COLO829 (cell line): ENCODE results near the gene TAAR1.
"Not testable (repeated sequence)": the region's sequence is repeated elsewhere in the genome, so short reads cannot be mapped to it uniquely, and the experiment has no call there.

Source experiments
- DNase-seq: peaks from one replicate; pipeline ENCODE4 v3.0.0; 2012; ENCODE audit warnings: low spot score

The TAAR1 gene

DNA sequence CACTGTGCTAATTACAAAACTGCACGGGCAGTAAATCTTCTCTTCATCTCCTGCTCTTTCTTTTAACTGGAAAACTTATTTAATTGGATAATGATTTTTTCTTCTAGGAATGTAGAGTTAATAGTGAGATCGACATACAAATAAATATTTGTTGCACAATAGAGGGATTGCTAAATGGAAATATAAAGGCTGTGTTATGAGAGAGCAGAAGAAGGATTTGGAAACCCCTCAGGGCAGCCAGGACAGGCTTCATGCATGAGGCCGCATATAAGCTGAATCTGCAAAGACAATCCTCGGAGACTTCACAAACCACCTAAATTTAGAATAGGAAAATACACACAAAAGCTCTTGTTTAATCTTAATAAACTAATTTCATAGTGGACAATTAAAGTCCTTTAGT, 2.9 kb upstream of the TAAR1 start:
- DNase-seq, result no peak

DNA sequence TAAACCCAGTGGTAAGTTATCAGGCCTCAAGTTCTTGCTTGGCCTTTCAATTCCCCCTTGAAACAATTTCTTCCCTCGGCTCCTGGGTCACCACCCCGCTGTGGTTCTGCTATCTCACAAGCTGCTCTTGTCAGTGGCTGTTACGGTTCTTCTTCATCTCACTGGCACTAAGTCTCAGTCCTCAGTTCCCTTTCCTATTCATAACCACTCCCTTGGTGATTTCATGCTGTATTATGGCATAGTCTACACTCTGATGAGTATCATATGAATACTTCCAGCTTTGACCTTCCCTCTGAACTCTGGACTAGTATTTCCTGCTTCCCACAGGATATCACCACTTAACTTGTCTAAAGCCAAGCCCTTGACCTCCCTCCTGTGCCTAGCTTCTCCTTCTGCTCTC, 7.9 kb downstream of the TAAR1 start:
- DNase-seq, result no peak

DNA sequence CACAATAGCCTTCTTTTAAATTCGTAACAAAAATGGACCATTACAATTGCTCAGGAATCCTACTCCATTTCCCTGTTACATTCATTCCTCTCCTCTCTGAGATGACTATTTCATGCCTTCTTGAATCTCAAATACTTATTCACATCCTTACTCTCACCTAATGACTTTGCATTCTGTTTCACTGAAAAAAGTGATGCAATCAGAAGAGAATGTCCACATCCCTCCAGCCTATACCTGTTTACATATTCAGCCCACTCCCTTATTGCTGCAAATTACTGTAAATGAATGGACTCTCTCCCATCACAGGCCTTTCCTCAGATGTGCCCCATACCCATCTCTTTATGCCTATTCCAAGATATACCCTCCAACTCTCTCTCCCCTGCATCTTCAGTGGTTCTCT, 8.6 kb downstream of the TAAR1 start:
- DNase-seq, result no peak

DNA sequence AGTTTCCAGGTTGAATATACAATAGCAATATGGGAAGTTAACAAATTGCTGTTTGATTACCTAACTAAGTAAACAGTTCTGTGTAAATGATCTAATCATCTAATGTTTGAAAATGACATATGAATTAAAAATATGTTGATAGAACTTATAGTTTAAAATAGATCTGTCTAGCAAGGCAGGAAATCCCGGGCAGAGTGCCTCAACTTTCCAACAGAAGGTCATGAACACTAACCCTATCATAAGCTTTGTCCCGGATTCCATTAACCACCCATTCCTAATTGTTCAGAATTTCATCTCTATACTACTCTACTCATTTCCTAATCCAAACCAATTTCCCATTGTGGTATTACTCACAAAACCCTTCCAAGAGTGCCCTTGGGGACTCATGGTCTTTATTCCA, 10.2 kb downstream of the TAAR1 start:
- DNase-seq, result peak; percentile 15

DNA sequence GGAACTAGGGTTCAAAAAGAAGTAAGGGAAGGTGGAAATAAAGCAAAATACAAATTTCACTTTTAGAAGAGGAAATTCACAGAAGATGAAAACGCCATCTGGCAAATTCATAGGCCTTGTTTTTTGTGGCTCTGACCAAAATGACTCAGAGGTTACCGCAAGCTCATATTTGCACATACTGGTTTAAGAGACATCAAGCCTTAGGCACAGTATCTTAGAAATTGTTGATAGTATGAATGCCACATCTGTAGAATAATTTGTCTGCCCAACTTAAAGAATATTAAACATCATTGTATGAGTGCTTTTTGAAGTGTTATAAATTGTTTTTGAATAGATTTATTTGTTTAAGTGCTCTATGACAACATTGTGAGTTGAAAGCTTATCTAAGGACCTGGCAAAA, 10.6 kb downstream of the TAAR1 start:
- peak; percentile 64 for DNase-seq

DNA sequence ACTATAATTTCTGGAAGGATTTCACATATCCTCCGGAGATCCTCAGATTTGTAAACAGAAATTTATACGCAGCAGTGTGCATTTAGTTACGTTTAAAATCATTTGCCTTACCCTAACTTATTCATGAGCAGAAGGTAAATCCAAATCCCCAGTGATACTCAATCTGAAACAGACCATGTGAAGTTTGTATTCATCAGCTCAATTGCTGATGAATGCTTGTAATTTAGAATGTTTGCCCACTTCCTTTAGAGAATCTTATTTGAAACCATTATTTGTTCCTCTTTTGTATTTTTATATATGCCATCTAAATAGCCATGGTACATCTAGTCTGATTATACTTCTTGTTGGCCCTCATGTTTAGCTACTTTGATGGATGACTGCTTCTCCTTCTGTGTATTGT, 15.4 kb downstream of the TAAR1 start:
- DNase-seq, result no peak

DNA sequence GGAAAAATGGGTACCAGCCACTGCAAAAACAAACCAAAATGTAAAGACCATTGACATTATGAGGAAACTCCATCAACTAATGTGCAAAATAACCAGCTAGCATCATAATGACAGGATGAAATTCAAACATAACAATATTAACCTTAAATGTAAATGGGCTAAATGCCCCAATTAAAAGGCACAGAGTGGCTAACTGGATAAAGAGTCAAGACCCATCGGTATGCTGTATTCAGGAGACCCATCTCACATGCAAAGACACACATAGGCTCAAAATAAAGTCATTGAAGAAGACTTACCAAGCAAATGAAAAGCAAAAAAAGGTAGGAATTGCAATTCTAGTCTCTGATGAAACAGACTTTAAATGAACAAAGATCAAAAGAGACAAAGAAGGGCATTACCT, 21.8 kb downstream of the TAAR1 start:
- not testable (repeated sequence) for DNase-seq

DNA sequence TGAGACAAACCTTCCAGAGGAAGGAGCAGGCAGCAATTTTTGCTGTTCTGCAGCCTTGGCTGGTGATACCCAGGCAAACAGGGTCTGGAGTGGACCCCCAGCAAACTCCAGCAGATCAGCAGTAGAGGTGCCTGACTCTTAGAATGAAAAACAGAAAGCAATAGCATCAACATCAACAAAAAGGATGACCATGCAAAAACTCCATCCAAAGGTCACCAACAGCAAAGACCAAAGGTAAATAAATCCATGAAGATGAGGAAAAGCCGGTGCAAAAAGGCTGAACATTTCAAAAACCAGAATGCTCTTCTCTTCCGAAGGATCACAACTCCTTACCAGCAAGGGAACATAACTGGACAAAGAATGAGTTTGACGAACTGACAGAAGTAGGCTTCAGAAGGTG, 23.1 kb downstream of the TAAR1 start:
- not testable (repeated sequence) for DNase-seq

DNA sequence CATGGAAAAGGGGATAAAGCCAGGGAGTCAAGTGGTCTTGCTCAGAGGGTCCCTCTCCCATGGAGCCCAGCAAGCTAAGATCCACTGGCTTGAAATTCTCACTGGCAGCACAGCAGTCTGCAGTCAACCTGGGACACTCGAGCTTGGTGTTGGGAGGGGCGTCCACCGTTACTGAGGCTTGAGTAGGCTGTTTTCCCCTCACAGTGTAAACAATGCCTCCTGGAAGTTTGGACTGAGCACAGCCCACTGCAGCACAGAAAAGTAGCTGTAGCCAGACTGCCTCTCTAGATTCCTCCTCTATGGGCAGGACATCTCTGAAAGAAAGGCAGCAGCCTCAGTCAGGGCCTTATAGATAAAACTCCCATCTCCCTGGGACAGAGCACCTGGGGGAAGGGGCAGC, 23.7 kb downstream of the TAAR1 start:
- not testable (repeated sequence) for DNase-seq

DNA sequence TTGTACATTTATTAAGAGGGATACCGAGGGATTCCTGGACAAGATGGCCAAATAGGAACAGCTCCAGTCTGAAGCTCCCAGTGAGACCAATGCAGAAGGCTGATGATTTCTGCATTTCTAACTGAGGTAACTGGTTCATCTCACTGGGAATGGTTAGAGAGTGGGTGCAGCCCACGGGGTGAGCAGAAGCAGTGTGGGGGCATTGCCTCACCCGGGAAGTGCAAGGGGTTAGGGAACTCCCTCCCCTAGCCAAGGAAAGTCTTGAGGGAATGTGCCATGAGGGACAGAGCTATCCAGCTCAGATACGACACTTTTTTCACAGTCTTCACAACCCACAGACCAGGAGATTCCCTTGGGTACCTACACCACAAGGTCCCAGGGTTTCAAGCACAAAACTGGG, 24.2 kb downstream of the TAAR1 start:
- no peak for DNase-seq

DNA sequence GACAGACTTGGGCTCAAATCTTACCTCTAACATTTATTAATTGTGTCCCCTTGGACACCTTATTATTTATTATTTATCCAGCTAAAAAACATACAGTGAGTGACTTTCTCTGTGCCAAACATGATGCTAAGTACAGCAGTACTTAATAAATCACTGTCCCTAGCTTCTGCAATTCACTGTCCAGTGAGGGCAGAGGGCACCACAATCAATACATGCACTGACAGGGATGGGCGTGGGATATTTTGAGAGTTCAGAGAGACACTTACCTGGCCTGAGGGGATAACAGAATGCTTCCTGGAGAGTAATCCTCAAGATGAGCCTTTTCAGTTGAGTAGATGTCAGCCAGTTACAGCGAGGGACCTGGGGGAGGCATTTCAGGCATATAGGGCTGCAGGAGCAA, 25.6 kb downstream of the TAAR1 start:
- no peak for DNase-seq

DNA sequence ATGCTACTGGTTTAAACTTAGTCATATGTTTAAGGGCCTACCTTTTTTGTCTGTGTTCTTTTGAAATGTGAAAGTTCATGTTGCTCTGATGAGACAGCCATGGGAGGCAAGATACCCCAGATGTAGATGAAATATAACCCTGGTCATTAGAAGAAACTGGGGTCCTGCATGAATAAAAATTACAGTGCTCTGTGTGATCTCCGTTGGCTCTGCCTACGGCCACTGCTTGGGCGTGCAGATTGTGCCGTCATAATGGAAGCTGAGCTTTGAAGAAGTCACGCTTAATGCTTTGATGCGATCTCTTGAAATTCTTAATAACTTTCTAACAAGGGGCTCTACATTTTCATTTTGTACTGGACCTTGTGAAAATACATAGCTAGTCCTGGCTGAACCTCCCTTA, 34.8 kb downstream of the TAAR1 start, which contains the start of gene TAAR2:
TSS of gene TAAR2 (minus strand) at position 101 of the 400 bp plus-strand sequence. CDS start at position 101, 0 bp downstream.
- DNase-seq, result no peak

DNA sequence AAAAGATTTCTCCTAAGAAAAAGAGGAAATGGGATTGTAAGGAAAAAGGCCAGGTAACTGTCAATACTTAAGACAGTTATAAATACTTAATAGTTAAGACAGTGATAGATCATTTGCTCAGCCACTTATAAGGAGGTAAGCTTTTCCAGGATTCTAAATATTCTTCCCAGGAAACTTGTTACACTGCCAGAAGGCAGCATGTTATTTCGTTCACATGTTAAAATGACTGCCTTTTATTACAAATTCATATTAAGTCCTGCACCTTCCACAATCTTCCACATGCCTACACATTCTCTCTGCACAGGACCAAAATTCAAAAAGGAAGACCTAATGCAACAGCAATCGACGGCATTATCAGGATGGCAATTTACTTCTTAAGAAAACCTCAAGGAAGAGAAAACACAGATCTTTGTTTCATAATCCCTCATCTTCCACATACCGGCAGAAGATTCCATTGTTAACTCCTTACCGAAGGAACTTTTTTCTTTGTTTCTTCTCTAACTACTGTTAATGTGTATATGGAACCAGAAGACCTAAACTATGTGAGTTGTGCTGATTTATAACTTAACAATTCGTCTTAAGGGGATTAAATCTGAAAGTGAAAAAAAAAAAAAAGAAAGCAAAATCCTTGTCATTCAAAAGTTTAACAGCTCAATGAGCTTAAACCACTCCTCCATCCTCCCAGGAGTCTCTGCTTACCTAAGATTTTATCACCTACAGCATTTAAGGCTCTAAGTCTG, 35.7 kb downstream of the TAAR1 start:
- DNase-seq, result no peak

DNA sequence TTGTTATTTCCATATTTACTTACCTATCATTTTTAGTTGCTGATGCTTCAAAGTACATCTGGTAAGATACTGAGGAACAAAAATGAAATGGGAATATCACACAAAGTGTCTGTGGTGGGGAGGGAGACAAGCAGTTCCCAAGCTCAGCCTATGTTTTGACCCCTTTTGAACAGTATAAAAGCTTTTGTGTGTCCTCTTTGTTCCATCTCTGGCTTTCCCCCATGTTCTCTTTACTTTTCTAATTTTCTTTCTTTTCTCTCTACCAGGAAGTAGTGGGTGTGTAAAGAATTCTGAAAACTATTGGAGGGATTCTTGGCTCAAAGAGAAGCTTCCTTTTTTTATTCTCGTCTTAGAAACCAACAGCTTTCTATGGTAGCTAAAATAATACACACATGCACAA, 42.3 kb downstream of the TAAR1 start:
- no peak for DNase-seq

DNA sequence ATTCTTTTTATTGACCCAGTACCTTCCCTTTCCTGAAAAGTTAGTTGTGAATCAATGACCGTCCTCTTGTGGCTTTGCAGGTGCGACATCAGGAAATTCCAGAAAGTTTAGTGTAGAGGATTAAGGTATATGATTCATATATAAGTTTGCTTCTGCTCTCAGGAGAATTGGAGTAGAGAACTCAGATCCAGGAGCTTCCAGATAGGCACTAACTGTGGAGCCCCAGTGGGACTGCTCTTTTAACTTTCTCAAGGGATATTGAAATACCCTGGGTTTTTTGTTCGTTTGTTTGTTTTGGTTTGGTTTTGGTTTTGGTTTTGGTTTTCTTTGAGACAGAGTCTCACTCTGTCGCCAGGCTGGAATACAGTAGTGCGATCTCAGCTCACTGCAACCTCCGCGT, 44.4 kb downstream of the TAAR1 start:
- no peak for DNase-seq

DNA sequence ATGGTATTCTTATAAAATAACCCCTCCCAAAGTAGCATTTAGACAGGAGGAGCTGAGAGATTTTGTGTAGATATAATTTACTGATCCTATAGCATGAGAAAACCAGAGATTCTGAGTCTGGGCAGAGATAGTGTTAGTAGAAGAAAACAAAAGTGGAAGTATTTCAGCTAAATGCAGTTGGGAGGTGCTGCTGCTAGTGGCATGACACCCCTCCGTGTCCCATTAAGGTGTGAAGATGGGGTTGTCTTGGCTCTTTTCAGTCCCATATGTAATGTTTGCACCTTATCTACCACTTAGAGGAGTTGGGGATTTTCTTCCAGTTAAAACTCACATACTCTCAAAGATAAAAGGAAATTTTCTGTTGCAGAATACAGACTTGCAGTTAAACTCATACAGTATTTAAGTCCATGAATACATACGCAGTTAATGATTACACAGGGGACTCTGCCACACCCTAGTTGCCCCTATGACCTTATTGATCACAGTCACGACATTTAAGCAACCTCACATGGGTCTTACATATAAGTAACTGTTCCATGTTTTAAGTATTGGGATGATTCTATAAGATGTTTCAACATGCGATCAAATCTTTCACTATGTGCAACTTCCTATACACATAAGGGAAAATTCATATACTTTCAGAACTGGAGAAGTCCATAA, 46.4 kb downstream of the TAAR1 start:
- DNase-seq, result no peak

DNA sequence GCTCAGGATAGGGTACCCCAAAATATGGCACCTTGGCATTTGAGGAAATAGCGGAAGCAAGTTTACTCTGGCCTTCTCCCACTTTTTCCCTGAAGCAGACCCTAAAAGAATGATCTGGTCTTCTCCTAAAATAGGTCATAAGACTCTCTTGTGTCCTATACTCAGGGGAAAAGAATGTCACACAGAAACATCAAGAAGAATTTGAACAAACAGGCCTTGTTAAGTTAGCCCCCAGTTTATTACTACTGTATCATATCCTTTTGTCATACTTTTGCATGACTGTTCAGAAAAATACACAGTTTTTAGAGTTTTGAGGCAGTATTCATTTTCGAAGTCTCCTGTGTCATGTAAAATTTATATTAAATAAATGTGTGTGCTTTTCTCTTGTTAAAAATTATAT, 47.4 kb downstream of the TAAR1 start:
- DNase-seq, result peak; percentile 30

DNA sequence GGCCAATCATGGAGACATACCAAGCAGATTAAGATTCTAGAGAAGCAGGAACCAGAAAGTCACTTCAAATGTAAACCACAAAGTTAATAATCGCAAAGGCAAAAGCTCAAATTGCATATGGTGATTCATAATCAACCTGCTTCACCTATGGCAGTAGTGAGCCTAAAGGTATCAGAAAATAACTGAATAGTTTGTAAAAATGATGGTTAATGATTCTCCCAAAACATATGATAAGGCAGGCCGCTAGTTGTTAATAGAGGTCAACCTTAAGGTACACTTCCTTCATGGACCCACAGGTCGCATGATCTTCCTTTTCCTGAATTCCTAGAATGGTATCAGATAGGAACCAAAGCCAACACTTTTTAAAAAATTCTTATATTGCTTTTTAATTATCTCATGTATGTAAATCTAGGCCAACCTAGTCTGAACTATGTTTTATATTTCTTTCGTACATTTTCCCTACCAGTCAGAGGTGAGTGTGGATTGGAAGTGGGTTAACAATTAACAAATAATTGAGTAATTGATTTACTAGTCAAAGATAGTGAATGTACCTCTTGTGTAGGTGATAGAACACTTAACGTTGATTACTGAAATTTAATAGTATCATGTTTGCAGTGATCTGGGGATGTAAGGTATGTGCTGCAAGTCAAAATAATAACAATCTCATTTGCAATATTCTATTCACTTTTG, 51.3 kb downstream of the TAAR1 start:
- DNase-seq, result no peak

DNA sequence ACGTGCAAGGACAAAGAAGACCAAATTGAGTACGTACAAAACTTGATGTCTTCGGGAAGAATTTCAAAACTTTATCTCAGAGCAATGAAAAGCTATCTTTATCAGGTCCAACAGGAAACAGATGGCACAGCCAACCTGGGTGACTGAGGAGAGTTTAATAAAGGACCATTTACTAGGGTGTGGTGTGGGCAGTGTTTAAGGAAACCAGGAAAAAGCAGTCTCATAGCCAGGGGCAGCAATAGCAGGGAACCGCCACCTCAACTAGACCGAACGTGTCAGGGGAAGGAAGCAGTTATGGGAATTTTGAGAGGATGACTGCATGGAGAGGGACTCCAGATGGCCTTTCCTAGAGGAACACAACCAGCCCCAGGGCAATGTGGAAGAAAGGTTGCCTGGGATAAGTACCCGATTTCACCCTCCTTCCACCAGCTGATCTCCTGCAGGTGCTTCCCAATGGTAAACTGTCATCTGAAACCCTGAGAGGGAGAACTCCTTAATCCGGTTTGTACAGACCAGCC, 54.3 kb downstream of the TAAR1 start:
- no peak for DNase-seq

DNA sequence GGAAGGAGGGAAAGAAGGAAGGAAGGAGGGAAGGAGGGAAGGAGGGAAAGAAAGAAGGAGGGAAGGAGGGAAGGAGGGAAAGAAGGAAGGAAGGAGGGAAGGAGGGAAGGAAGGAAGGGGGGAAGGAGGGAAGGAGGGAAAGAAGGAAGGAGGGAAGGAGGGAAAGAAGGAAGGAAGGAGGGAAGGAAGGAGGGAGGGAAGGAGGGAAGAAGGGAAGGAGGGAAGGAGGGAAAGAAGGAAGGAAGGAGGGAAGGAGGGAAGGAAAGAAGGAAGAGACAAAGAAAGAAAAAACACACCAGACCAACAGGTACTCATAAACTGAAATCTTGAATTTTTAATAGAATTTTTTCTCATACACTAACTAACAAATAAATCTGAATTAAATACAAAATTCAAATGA, 58.1 kb downstream of the TAAR1 start:
- not testable (repeated sequence) for DNase-seq

DNA sequence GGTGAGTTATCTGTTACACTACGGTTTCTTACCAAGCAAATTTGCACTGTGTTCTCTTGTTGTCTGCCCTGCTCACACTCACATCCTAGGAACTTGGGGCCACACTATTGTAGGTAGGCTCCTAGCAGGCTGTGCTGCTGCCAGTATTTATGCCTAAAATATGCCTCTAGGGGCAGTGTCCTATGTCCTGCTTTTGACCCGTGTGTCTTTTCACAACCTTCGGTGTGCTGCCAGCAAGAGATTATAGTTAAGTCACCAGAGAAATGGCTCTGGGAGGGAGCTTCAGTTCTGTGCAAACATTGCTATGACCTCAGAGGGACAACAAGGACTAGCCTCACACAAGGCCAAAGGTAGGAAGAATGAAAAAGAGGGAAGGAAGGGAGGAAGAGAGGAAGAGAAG, 60.5 kb downstream of the TAAR1 start:
- no peak for DNase-seq

DNA sequence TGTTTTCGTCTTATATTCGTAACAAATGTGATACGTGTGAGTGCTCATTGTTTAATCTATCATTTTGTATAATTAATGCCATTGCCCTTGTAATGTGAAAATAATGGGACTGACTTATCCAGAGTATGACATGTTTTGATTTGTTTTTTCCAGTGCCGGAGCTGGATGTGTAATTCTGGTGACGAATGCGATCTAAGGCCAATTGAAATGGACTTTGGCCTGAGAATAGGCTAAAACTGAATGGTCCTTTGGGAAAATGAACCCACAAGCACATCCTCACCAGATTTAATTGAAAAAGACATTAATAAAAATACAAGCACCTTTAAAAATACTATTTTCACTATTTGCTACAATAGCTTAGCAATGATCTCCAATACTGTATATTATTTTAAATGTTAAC, 62.8 kb downstream of the TAAR1 start:
- DNase-seq, result no peak
